Measurements from ENCODE around the gene LAMA2.

DNA sequence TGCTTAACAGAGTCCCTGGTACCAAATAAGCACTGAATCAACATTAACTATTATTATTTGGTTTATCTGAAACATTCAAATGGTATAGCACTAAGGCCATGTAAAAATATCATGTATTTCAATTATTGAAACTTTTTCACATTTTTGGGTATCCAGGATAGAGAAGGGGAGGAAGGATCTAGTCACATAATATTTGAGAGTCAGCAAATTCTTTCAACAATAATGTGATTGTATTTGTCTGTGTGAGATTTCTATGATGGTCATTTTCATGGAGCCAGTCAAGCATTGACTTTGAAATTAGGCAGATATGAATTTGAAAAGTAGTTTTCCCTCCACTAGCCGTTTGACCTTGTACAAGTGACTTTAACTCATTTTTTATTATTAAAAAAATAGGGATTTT is 67.9 kb downstream of the LAMA2 start:
- TF ChIP-seq POLR2AphosphoS5 (IDR thresholded peaks at IDR 0.05; ENCODE audit: low read depth) = no peak
- no peak for TF ChIP-seq EZH2phosphoT487 (IDR thresholded peaks at IDR 0.05; ENCODE audit: unreplicated experiment)
- TF ChIP-seq, protein P1, sequence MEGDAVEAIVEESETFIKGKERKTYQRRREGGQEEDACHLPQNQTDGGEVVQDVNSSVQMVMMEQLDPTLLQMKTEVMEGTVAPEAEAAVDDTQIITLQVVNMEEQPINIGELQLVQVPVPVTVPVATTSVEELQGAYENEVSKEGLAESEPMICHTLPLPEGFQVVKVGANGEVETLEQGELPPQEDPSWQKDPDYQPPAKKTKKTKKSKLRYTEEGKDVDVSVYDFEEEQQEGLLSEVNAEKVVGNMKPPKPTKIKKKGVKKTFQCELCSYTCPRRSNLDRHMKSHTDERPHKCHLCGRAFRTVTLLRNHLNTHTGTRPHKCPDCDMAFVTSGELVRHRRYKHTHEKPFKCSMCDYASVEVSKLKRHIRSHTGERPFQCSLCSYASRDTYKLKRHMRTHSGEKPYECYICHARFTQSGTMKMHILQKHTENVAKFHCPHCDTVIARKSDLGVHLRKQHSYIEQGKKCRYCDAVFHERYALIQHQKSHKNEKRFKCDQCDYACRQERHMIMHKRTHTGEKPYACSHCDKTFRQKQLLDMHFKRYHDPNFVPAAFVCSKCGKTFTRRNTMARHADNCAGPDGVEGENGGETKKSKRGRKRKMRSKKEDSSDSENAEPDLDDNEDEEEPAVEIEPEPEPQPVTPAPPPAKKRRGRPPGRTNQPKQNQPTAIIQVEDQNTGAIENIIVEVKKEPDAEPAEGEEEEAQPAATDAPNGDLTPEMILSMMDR (conservative IDR thresholded peaks at IDR 0.05; ENCODE audit: low read depth in 2 of 2) = no peak
